Measurements from ENCODE around the gene LRCH4.
"Not testable (repeated sequence)": the region's sequence is repeated elsewhere in the genome, so short reads cannot be mapped to it uniquely, and the experiment has no call there.

The LRCH4 gene

GRCh38 chr7:100565133-100565571, 20.8 kb downstream of the LRCH4 start:
- DNase-seq = no peak

- DNase-seq = not testable (repeated sequence)
These were observed 21.5 kb downstream of the LRCH4 start for GRCh38 chr7:100564405-100564804.

- DNase-seq = peak; percentile 88
These were observed 22.0 kb downstream of the LRCH4 start for GRCh38 chr7:100563809-100564400.

- no peak for DNase-seq
These were observed 22.8 kb downstream of the LRCH4 start for GRCh38 chr7:100563100-100563564.

GRCh38 chr7:100562195-100563099, 23.5 kb downstream of the LRCH4 start:
- no peak for DNase-seq

GRCh38 chr7:100561491-100562194, 24.3 kb downstream of the LRCH4 start:
- no peak for DNase-seq

- DNase-seq = no peak
These were observed 26.8 kb downstream of the LRCH4 start for GRCh38 chr7:100559127-100559526.

GRCh38 chr7:100556541-100556940, 29.4 kb downstream of the LRCH4 start:
- DNase-seq = no peak

- DNase-seq = no peak
These were observed 30.2 kb downstream of the LRCH4 start for GRCh38 chr7:100555701-100556100.

- no peak for DNase-seq
These were observed 32.9 kb downstream of the LRCH4 start for GRCh38 chr7:100553032-100553431.

GRCh38 chr7:100552532-100552931, 33.4 kb downstream of the LRCH4 start:
- no peak for DNase-seq

GRCh38 chr7:100548446-100548845, 37.5 kb downstream of the LRCH4 start:
- not testable (repeated sequence) for DNase-seq

GRCh38 chr7:100547872-100548271, 38.1 kb downstream of the LRCH4 start:
- no peak for DNase-seq

- DNase-seq = no peak
These were observed 38.8 kb downstream of the LRCH4 start for GRCh38 chr7:100546926-100547800.

GRCh38 chr7:100546129-100546925, 39.6 kb downstream of the LRCH4 start:
- DNase-seq = no peak

GRCh38 chr7:100545360-100546128, 40.4 kb downstream of the LRCH4 start:
- peak; percentile 80 for DNase-seq

- DNase-seq = no peak
These were observed 41.0 kb downstream of the LRCH4 start for GRCh38 chr7:100544967-100545359.

GRCh38 chr7:100544386-100544785, 41.5 kb downstream of the LRCH4 start:
- no peak for DNase-seq

GRCh38 chr7:100543586-100543985, 42.3 kb downstream of the LRCH4 start:
- DNase-seq = no peak

GRCh38 chr7:100541309-100541708, 44.6 kb downstream of the LRCH4 start:
- not testable (repeated sequence) for DNase-seq
